Neural progenitor cell (in vitro differentiated cells): ENCODE measurements around the gene KRT1. TPM values are rescaled to one million over a fixed set of nuclear protein-coding genes. Genes with fewer than 3 reads are reported as not detected.
A peak's percentile ranks its signal among the peaks of the same experiment; 100 is the strongest.

Source experiments
- DNase-seq: peaks from one replicate; pipeline ENCODE4 v3.0.0-alpha.2; 2016; ENCODE audit warnings: low spot score
- H2AFZ ChIP-seq: fragments of 200-600 bp; sonication (generic); replicated peaks from 2 replicates; pipeline ENCODE4 v1.6.1; 2016; ENCODE audit warnings: antibody characterized with exemption
- H3F3A ChIP-seq: fragments of 200-600 bp; sonication (generic); 2 replicates; pipeline ENCODE4 v1.6.1; 2016; ENCODE audit warnings: antibody characterized with exemption, low read depth
- H3K27ac ChIP-seq: fragments of 200-600 bp; sonication (generic); 2 replicates; pipeline ENCODE4 v1.5.1; 2016; ENCODE audit warnings: mild to moderate bottlenecking
- H3K27me3 ChIP-seq: fragments of 200-600 bp; sonication (generic); 2 replicates; pipeline ENCODE4 v1.6.1; 2016; ENCODE audit warnings: mild to moderate bottlenecking, moderate library complexity
- H3K36me3 ChIP-seq: fragments of 200-600 bp; sonication (generic); 2 replicates; pipeline ENCODE4 v1.5.1; 2016
- H3K4me1 ChIP-seq: fragments of 200-600 bp; sonication (generic); 2 replicates; pipeline ENCODE4 v1.6.1; 2016; ENCODE audit warnings: mixed run types
- H3K4me2 ChIP-seq: fragments of 200-600 bp; sonication (generic); 2 replicates; pipeline ENCODE4 v1.6.1; 2016
- H3K4me3 ChIP-seq: fragments of 200-600 bp; sonication (generic); 2 replicates; pipeline ENCODE4 v1.5.1; 2016
- H3K79me2 ChIP-seq: fragments of 200-600 bp; sonication (generic); 2 replicates; pipeline ENCODE4 v1.6.1; 2016; ENCODE audit warnings: low read depth
- H3K9ac ChIP-seq: fragments of 200-600 bp; sonication (generic); 2 replicates; pipeline ENCODE4 v1.6.1; 2016
- H3K9me3 ChIP-seq: fragments of 200-600 bp; sonication (generic); 2 replicates; pipeline ENCODE4 v1.5.1; 2016; ENCODE audit warnings: low read depth
- H4K20me1 ChIP-seq: fragments of 200-600 bp; sonication (generic); 2 replicates; pipeline ENCODE4 v1.6.1; 2016; ENCODE audit warnings: low read depth
- H3K27ac Mint-ChIP-seq: 3 replicates; pipeline ENCODE4 v1.8.0; 2021; ENCODE audit warnings: mixed read lengths
- H3K27me3 Mint-ChIP-seq: 2 replicates; pipeline ENCODE4 v1.8.0; 2022; ENCODE audit warnings: low read depth, mild to moderate bottlenecking, inconsistent platforms, moderate library complexity, mixed read lengths; ENCODE audit not compliant: insufficient read depth
- H3K36me3 Mint-ChIP-seq: 3 replicates; pipeline ENCODE4 v1.8.0; 2021; ENCODE audit warnings: mixed read lengths
- H3K4me1 Mint-ChIP-seq: 3 replicates; pipeline ENCODE4 v1.8.0; 2021; ENCODE audit warnings: mixed read lengths
- H3K4me3 Mint-ChIP-seq: 3 replicates; pipeline ENCODE4 v1.8.0; 2021; ENCODE audit warnings: mild to moderate bottlenecking, moderate library complexity, mixed read lengths
- H3K9me3 Mint-ChIP-seq: 3 replicates; pipeline ENCODE4 v1.8.0; 2020; ENCODE audit warnings: mixed read lengths
- CTCF ChIP-seq: fragments of 200-600 bp; sonication (generic); IDR thresholded peaks from 2 replicates; pipeline ENCODE4 v1.5.1; 2017; ENCODE audit warnings: antibody characterized with exemption, mild to moderate bottlenecking
- EZH2 ChIP-seq: fragments of 200-600 bp; sonication (generic); IDR thresholded peaks from 2 replicates; pipeline ENCODE4 v1.6.1; 2017; ENCODE audit warnings: antibody characterized with exemption, mild to moderate bottlenecking, moderate library complexity
- EZH2phosphoT487 ChIP-seq: fragments of 200-600 bp; sonication (generic); IDR thresholded peaks from 2 replicates; pipeline ENCODE4 v1.6.1; 2017; ENCODE audit warnings: antibody characterized with exemption
- total RNA-seq: library from RNA; depleted of rRNA; stranded (reverse); fragments of >200 nt; gene quantifications from 2 replicates; pipeline ENCODE4 v1.2.3, GENCODE V29; 2015; ENCODE audit warnings: low replicate concordance

Gene KRT1
- total RNA-seq, 1 donor from 2014 or later, result not detected

GRCh38 chr12:52693261-52693660 is 13.1 kb upstream of the KRT1 start:
- TF ChIP-seq CTCF (no peak), EZH2 (no peak), EZH2phosphoT487 (no peak)
- no peaks in the 10 kb centered on the region for H4K20me1 ChIP-seq
- peaks cover 8% of the 10 kb centered on the region for H3F3A ChIP-seq
- no peaks in the 10 kb centered on the region for H3K9me3 ChIP-seq
- no peaks in the 10 kb centered on the region for H3K36me3 ChIP-seq
- no peaks in the 10 kb centered on the region for H3K79me2 ChIP-seq
- Mint-ChIP-seq H3K27ac (no peak overlapping the region), H3K4me1 (peaks cover 17% of the 10 kb centered on the region), H3K4me3 (no peak overlapping the region), H3K27me3 (peaks cover 32% of the 10 kb centered on the region), H3K9me3 (no peaks in the 10 kb centered on the region), H3K36me3 (no peaks in the 10 kb centered on the region)
- peaks cover 50% of the 10 kb centered on the region for H3K27me3 ChIP-seq
- H3K4me1 ChIP-seq, result peaks cover 8% of the 10 kb centered on the region
- H3K4me2 ChIP-seq, result no peak overlapping the region
- DNase-seq, result no peak
- no peak overlapping the region for H3K4me3 ChIP-seq
- H3K27ac ChIP-seq, result no peak overlapping the region
- no peak overlapping the region for H3K9ac ChIP-seq
- H2AFZ ChIP-seq, result no peak overlapping the region

- TF ChIP-seq CTCF (peak; percentile 53), EZH2phosphoT487 (no peak)
These were observed 12.0 kb upstream of the KRT1 start for GRCh38 chr12:52692254-52692653.

GRCh38 chr12:52691841-52692150 is 11.6 kb upstream of the KRT1 start:
- Mint-ChIP-seq H3K4me3 (no peak overlapping the region), H3K9me3 (no peaks in the 10 kb centered on the region), H3K27ac (no peak overlapping the region), H3K4me1 (peaks cover 17% of the 10 kb centered on the region), H3K27me3 (peaks cover 36% of the 10 kb centered on the region), H3K36me3 (no peaks in the 10 kb centered on the region)
- Histone ChIP-seq H3K4me3 (no peak overlapping the region), H3K9ac (no peak overlapping the region), H3K4me2 (no peak overlapping the region), H4K20me1 (no peaks in the 10 kb centered on the region), H2AFZ (no peak overlapping the region), H3K27ac (no peak overlapping the region), H3K4me1 (peaks cover 8% of the 10 kb centered on the region), H3K27me3 (peaks cover 62% of the 10 kb centered on the region), H3F3A (peaks cover 8% of the 10 kb centered on the region), H3K9me3 (no peaks in the 10 kb centered on the region), H3K36me3 (no peaks in the 10 kb centered on the region), H3K79me2 (no peaks in the 10 kb centered on the region)
- no peak for TF ChIP-seq EZH2phosphoT487
- TF ChIP-seq EZH2, result no peak
- TF ChIP-seq CTCF, result no peak
- DNase-seq, result no peak

More at GRCh38 chr12:52692254-52692653, 12.0 kb upstream of the KRT1 start:
- peaks cover 60% of the 10 kb centered on the region for H3K27me3 ChIP-seq
- H3K79me2 ChIP-seq, result no peaks in the 10 kb centered on the region
- H3K27me3 Mint-ChIP-seq, result peaks cover 33% of the 10 kb centered on the region
- H3K9me3 Mint-ChIP-seq, result no peaks in the 10 kb centered on the region
- H3K36me3 ChIP-seq, result no peaks in the 10 kb centered on the region
- no peak overlapping the region for H3K27ac ChIP-seq
- H3K9ac ChIP-seq, result no peak overlapping the region
- H2AFZ ChIP-seq, result peak overlapping the region; percentile 72
- no peak overlapping the region for H3K27ac Mint-ChIP-seq
- H3K4me2 ChIP-seq, result no peak overlapping the region
- peaks cover 8% of the 10 kb centered on the region for H3F3A ChIP-seq
- H3K4me3 ChIP-seq, result no peak overlapping the region
- H3K4me1 ChIP-seq, result peaks cover 8% of the 10 kb centered on the region
- H3K9me3 ChIP-seq, result no peaks in the 10 kb centered on the region
- no peaks in the 10 kb centered on the region for H3K36me3 Mint-ChIP-seq
- DNase-seq, result peak; percentile 64
- peak overlapping the region; percentile 57 for H3K4me3 Mint-ChIP-seq
- H4K20me1 ChIP-seq, result no peaks in the 10 kb centered on the region
- peaks cover 17% of the 10 kb centered on the region for H3K4me1 Mint-ChIP-seq
